Suprapubic skin (tissue), 4 donors: Measurements from ENCODE around the gene CUL9. TPM values are rescaled to one million over a fixed set of nuclear protein-coding genes. Genes with fewer than 3 reads are reported as not detected.

Source experiments
- DNase-seq, 2 donors: peaks; one replicate each; pipeline ENCODE4 v3.0.0-alpha.2; 2019; ENCODE audit warnings: low spot score in 2 of 2
- H3K27ac ChIP-seq: fragments of 200-600 bp; sonication (generic); one replicate; pipeline ENCODE4 v1.5.1; 2019
- H3K27me3 ChIP-seq: fragments of 200-600 bp; sonication (generic); one replicate; pipeline ENCODE4 v1.5.1; 2019
- H3K36me3 ChIP-seq: fragments of 200-600 bp; sonication (generic); one replicate; pipeline ENCODE4 v1.5.1; 2019
- H3K4me1 ChIP-seq: fragments of 200-600 bp; sonication (generic); one replicate; pipeline ENCODE4 v1.5.1; 2019
- H3K4me3 ChIP-seq: fragments of 200-600 bp; sonication (generic); one replicate; pipeline ENCODE4 v1.5.1; 2019; ENCODE audit warnings: mild to moderate bottlenecking
- H3K9me3 ChIP-seq: fragments of 200-600 bp; sonication (generic); one replicate; pipeline ENCODE4 v1.5.1; 2019
- CTCF ChIP-seq, 2 donors: fragments of 200-600 bp in 1 of 2; fragments of 450-650 bp in 1 of 2; sonication (generic) in 1 of 2; IDR thresholded peaks; one replicate each; pipeline ENCODE4 v1.5.1; 2016 to 2019; ENCODE audit warnings: antibody characterized with exemption in 2 of 2, mild to moderate bottlenecking in 1 of 2, moderate library complexity in 1 of 2
- EP300 ChIP-seq: sonication (generic); formaldehyde crosslinking; IDR thresholded peaks from one replicate; pipeline ENCODE4 v1.6.1; 2017; ENCODE audit warnings: antibody characterized with exemption
- POLR2A ChIP-seq, 2 donors: fragments of 450-650 bp; IDR thresholded peaks; one replicate each; pipeline ENCODE4 v1.6.1; 2017; ENCODE audit warnings: antibody characterized with exemption in 2 of 2, mild to moderate bottlenecking in 2 of 2, moderate library complexity in 2 of 2
- POLR2AphosphoS5 ChIP-seq, 3 donors: sonication (generic); formaldehyde crosslinking; IDR thresholded peaks; one replicate each; pipeline ENCODE4 v1.6.1; 2017; ENCODE audit warnings: antibody characterized with exemption in 3 of 3
- WGBS: methylation state at CpG from one replicate; pipeline ENCODE4 v1.1.5; 2018; 5-methylcytosine and 5-hydroxymethylcytosine counted together
- total RNA-seq, 4 donors: library from RNA; depleted of rRNA; stranded (reverse); fragments of >200 nt; gene quantifications; one replicate each; pipeline ENCODE4 v1.1.0, GENCODE V29; 2016

Gene CUL9
- total RNA-seq, 4 donors from 2014 or later, result 51.8 to 130 (median 92.4) TPM

GRCh38 chr6:43258807-43259686 is 77.1 kb downstream of the CUL9 start:
- H3K9me3 ChIP-seq, result no peaks in the 10 kb centered on the region
- TF ChIP-seq EP300 (no peak), CTCF (IDR thresholded peaks at IDR 0.05) (no peak), POLR2AphosphoS5 (IDR thresholded peaks at IDR 0.05) (no peak), POLR2A (IDR thresholded peaks at IDR 0.05) (no peak)
- WGBS, result 91% methylated on average over 29 of the region's 30 CpGs
- no peak overlapping the region for H3K27ac ChIP-seq
- H3K36me3 ChIP-seq, result no peaks in the 10 kb centered on the region
- H3K4me1 ChIP-seq, result no peaks in the 10 kb centered on the region
- no peak overlapping the region for H3K4me3 ChIP-seq
- DNase-seq, result no peak
- peaks cover 26% of the 10 kb centered on the region for H3K27me3 ChIP-seq

GRCh38 chr6:43260791-43261190 is 78.8 kb downstream of the CUL9 start:
- no peaks in the 10 kb centered on the region for H3K4me1 ChIP-seq
- no peaks in the 10 kb centered on the region for H3K36me3 ChIP-seq
- WGBS, result 77% methylated on average over 4 of the region's 4 CpGs

GRCh38 chr6:43261198-43261597 is 79.2 kb downstream of the CUL9 start:
- Histone ChIP-seq H3K27ac (no peak overlapping the region), H3K4me3 (no peak overlapping the region), H3K4me1 (no peaks in the 10 kb centered on the region), H3K36me3 (no peaks in the 10 kb centered on the region), H3K27me3 (peaks cover 17% of the 10 kb centered on the region), H3K9me3 (no peaks in the 10 kb centered on the region)
- WGBS, result 95% methylated on average over 4 of the region's 5 CpGs
- no peak for DNase-seq
- TF ChIP-seq CTCF (IDR thresholded peaks at IDR 0.05) (no peak), EP300 (no peak), POLR2A (IDR thresholded peaks at IDR 0.05) (no peak), POLR2AphosphoS5 (IDR thresholded peaks at IDR 0.05) (no peak)

More at GRCh38 chr6:43260791-43261190, 78.8 kb downstream of the CUL9 start:
- Histone ChIP-seq H3K27ac (no peak overlapping the region), H3K27me3 (peaks cover 17% of the 10 kb centered on the region), H3K4me3 (no peak overlapping the region), H3K9me3 (no peaks in the 10 kb centered on the region)
- TF ChIP-seq POLR2A (IDR thresholded peaks at IDR 0.05) (no peak), CTCF (IDR thresholded peaks at IDR 0.05) (no peak), POLR2AphosphoS5 (IDR thresholded peaks at IDR 0.05) (no peak), EP300 (no peak)
- DNase-seq, result no peak

GRCh38 chr6:43262000-43262779 is 80.2 kb downstream of the CUL9 start:
- H3K4me3 ChIP-seq, result no peak overlapping the region
- H3K27ac ChIP-seq, result no peak overlapping the region
- no peak for TF ChIP-seq POLR2A (IDR thresholded peaks at IDR 0.05)
- no peak for TF ChIP-seq POLR2AphosphoS5 (IDR thresholded peaks at IDR 0.05)
- TF ChIP-seq CTCF (IDR thresholded peaks at IDR 0.05), result no peak
- no peak for TF ChIP-seq EP300
- H3K36me3 ChIP-seq, result no peaks in the 10 kb centered on the region
- no peaks in the 10 kb centered on the region for H3K9me3 ChIP-seq
- peaks cover 13% of the 10 kb centered on the region for H3K27me3 ChIP-seq
- 79% methylated on average over 14 of the region's 14 CpGs for WGBS
- DNase-seq, result no peak
- no peaks in the 10 kb centered on the region for H3K4me1 ChIP-seq

- Histone ChIP-seq H3K4me1 (no peaks in the 10 kb centered on the region), H3K27ac (no peak overlapping the region), H3K27me3 (peaks cover 6% of the 10 kb centered on the region), H3K36me3 (no peaks in the 10 kb centered on the region), H3K9me3 (no peaks in the 10 kb centered on the region), H3K4me3 (no peak overlapping the region)
- WGBS, result 89% methylated on average over 32 of the region's 39 CpGs
- no peak for TF ChIP-seq EP300
- no peak for TF ChIP-seq POLR2AphosphoS5 (IDR thresholded peaks at IDR 0.05)
- TF ChIP-seq POLR2A (IDR thresholded peaks at IDR 0.05), result no peak
- TF ChIP-seq CTCF (IDR thresholded peaks at IDR 0.05), result no peak
- no peak for DNase-seq
These were observed 80.9 kb downstream of the CUL9 start for GRCh38 chr6:43262780-43263313.
